Hematopoietic multipotent progenitor cell treated with erythropoietin and hydrocortisone succinate and interleukin-3 and kit ligand, for 17 days (in vitro differentiated cells): ENCODE results near the gene TNXB.
"Not testable (repeated sequence)": the region's sequence is repeated elsewhere in the genome, so short reads cannot be mapped to it uniquely, and the experiment has no call there.

ENCODE experiments used
- DNase-seq: peaks from one replicate; pipeline ENCODE4 v3.0.0-alpha.2; 2015; ENCODE audit warnings: low spot score

Gene TNXB

DNA sequence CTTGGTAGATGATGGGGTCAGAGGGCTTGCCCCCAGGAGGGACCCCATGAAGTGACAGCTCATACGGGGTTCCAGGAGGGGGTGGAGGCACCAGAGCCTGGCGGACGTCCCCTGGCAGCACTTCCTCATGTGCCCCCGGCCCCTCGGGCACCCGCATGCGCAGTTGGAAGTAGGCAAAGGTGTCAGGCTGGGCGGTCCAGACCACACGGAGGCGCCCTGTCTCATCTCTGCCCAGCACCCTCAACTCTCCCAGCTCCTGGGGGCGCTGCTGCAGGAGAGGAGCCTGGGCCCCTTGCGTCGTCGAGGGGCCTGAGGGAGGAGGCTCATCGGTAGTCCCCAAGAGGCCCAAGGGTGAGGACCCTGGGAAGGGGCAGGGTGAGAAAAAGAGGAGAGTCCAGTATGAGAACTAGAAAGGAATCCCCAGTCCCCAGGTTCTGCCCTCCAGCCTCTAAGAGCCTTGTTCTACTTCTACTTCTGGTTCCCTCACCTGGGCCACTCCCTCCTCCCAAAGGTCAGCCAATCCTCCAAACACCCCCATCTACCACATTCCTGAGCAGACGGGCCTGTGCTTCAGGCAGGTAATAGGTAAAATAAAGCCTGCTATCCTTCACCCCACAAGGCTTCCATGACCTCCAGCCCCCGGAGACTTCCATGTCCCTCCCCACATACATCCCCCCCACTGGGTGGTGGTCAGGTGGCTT lies 23.2 kb downstream of the TNXB start:
- no peak for DNase-seq

- no peak for DNase-seq
Measured at GRCh38 chr6:32084780-32085179, 24.4 kb downstream of the TNXB start.

- DNase-seq: no peak
Measured at GRCh38 chr6:32083812-32084768, 25.0 kb downstream of the TNXB start.

DNA sequence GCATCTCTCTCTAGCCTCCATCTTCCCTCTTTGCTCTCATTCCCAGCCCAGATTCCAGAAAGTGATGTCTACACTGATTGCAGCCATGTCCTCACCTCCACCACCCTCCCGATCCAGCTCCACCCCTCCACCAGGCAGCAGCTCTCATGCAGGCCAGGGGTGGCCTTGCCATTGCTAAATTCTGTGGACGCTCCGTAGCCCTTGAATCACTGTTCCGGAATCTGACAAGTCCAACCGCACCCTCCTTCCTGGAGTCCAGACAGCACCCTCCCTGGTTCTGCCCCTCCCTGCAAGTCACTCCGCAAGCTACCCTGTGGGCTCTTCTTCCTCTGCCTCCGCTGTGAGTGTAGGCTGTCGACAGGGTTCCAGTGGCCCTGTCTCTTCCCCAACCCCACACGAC lies 26.2 kb downstream of the TNXB start:
- no peak for DNase-seq

- no peak for DNase-seq
Measured at GRCh38 chr6:32082478-32082877, 26.7 kb downstream of the TNXB start.

- DNase-seq: no peak
Measured at GRCh38 chr6:32081168-32081990, 27.8 kb downstream of the TNXB start.

- DNase-seq: no peak
Measured at GRCh38 chr6:32079566-32080290, 29.4 kb downstream of the TNXB start.

DNA sequence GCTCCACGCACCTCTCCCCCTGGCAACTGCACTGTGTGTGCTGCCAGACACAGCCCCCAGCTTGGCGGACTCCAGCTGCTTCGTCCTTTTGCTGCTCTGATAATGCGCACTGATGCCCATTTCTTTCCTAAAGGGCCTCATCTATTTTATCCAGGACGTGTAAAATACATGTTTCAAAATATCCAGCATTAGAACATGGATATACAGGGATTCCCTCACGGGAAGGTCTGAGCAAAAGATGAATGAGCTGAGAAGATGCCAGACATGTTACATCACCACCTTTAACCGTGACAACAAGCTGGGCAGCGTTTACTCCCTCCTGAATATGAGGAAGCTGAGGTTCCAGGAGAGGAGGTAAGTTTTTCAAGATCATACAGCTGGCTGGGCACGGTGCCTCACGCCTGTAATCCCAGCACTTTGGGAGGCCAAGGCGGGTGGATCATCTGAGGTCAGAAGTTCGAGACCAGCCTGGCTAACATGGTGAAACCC lies 32.8 kb downstream of the TNXB start:
- no peak for DNase-seq

GRCh38 chr6:32075781-32076180 lies 33.4 kb downstream of the TNXB start:
- DNase-seq: no peak

- DNase-seq: no peak
Measured at GRCh38 chr6:32074996-32075532, 34.1 kb downstream of the TNXB start.

DNA sequence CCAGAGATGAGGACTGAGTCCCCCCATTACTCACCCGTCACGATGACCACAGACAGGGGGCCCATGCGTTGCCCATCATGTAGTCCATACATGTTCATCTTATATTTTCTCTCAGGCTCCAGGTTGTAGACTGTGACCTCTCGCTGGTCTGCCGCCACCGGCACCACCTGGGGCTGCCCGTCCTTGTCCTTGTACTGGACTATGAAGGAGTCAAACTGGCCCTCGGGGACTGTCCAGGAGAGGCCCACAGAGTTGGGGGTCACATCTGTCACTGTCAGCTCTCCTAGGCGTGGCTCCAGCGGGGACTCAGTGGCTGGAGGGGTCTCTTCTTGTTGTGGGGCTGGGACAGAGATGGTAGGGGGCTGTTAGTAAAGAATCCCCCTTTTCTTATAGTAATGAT lies 35.5 kb downstream of the TNXB start:
- no peak for DNase-seq

DNA sequence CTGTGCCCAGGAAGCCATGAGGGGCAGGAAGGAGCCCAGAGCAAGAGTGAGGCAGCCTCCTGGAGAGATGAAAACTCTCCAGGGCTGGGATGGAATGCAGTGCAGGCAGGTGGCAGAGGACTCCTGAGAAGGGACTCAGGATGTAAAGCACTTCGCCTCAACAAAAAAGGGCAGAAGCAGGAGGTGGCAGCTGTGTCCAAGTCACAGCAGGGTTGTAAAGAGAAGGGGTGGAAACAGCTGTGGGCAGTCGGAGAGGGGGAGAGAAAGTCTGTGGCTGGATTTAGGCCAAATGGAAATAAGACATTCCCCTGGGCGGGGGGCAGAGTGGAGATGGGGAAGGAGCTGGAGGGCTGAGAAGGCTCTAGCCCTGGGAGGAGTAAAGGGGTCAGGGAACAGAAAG lies 36.0 kb downstream of the TNXB start:
- DNase-seq: no peak

GRCh38 chr6:32070814-32071543 lies 38.2 kb downstream of the TNXB start:
- no peak for DNase-seq

DNA sequence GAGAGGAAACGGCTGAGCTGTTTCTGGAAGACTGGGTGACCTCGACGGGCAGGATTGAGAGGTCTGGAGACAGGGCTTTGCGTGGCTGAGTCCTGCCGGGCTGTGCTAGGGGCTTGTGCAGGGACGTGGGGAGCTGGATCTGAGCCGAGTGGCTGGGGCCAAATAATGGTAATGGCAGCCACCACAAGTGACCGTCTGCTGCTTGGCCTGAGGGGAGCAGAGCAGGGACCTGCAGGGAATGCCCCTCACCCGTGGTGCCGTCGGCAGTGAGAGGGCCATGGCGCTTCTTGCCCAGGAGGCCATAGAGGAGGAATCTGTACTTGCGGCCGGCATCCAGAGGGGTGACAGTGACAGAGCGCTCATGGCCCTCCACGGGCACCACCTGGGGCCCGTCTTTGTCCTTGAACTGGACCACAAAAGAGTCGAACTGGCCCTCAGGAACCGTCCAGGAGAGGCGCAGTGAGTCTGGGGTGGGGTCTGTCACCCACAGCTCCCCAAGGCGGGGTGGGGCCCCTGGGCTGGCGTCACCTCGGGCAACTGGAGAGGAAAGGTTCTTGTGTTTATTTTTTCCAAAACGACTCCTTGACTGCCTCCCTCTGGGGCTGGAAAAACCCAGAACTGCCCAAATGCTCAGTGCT lies 39.1 kb downstream of the TNXB start:
- DNase-seq: no peak

DNA sequence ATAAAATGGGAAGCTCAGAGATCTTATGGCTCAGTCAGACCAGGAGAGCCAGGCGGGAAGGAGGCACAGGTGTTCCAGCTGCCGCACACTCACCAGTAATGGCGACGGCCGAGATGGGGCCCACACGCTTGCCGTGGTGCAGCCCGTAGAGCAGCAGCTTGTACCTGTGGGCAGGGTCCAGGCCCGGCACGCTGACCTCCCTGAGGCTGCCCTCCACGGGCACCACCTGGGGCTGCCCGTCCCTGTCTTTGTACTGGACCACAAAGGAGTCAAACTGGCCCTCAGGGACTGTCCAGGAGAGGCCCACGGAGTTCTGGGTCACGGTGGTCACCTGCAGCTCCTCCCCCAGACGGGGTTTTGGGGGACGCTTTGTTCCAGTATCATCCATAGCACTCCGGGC lies 39.7 kb downstream of the TNXB start:
- no peak for DNase-seq

DNA sequence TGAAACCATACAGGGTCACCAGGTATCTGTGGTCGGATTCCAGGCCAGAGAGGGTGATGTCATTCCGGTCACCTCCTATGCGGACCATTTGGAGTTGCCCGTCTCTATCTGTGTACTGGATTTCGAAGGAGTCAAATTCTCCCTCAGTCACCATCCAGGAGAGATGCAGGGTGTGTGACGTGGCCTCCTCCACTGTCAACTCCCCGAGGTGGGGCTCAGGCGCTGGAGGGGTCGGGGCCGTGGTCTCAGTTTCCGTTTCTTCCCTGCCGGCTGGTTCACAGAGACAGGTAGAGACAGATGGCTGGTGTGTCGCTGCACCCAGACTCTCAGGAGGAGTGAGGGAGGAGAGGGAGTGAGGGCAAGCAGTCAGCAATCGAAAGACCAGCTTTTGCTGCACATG lies 40.3 kb downstream of the TNXB start:
- DNase-seq: no peak

DNA sequence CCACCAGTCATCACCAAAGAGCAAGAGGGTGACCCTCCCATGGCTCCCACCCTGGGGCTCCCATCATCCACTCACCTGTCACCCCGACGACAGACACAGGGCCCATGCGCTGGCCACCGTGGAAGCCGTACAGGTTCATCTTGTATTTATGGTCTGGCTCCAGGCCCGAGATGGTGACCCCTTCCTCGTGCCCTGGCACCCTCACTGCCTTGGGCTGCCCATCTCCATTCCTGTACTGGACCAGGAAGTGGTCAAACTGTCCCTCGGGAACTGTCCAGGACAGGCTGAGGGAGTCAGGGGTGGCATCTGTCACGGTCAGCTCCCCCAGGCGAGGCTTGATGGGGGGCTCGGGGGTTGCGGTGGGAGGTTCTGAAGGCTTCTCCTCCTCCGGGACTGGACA lies 40.8 kb downstream of the TNXB start:
- not testable (repeated sequence) for DNase-seq

GRCh38 chr6:32067521-32067920 lies 41.6 kb downstream of the TNXB start:
- DNase-seq: not testable (repeated sequence)

- DNase-seq: no peak
Measured at GRCh38 chr6:32064706-32065105, 44.4 kb downstream of the TNXB start.
